HG03565 (cell line): ENCODE results near the gene HOXB3.

Source experiments
- ATAC-seq: cut with Tn5 transposase; IDR thresholded peaks from one replicate; pipeline ENCODE4 v1.9.1; 2021; ENCODE audit warnings: mild to moderate bottlenecking, moderate library complexity; ENCODE audit not compliant: unreplicated experiment

Gene HOXB3

GRCh38 chr17:48588528-48588927 lies 1.5 kb downstream of the HOXB3 start:
- ATAC-seq: no peak

DNA sequence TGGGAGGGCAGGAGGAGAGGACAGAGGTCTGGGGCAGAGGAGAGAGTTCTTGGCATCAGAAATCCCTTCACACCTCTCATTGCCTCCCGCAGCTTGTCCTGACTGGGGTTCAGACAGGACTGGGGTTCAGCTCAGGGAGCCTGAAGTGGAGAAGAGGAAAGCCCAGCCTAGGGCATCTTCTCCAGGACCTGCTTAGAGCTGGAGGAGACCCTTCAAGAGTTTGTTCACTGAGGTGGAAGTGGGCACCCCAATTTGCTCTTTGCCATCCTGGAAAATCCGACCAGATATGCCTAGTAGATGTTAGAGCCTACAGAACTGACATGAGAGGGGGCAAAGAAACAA lies 2.0 kb downstream of the HOXB3 start:
- ATAC-seq: no peak

- ATAC-seq: no peak
These were observed 2.6 kb downstream of the HOXB3 start for GRCh38 chr17:48587276-48588073.

- no peak for ATAC-seq
These were observed 3.4 kb downstream of the HOXB3 start for GRCh38 chr17:48586355-48587258.

- ATAC-seq: no peak
These were observed 5.8 kb downstream of the HOXB3 start for GRCh38 chr17:48584223-48584741.

- no peak for ATAC-seq
These were observed 6.3 kb downstream of the HOXB3 start for GRCh38 chr17:48583708-48584222.

GRCh38 chr17:48582750-48583069 lies 7.3 kb downstream of the HOXB3 start:
- no peak for ATAC-seq

DNA sequence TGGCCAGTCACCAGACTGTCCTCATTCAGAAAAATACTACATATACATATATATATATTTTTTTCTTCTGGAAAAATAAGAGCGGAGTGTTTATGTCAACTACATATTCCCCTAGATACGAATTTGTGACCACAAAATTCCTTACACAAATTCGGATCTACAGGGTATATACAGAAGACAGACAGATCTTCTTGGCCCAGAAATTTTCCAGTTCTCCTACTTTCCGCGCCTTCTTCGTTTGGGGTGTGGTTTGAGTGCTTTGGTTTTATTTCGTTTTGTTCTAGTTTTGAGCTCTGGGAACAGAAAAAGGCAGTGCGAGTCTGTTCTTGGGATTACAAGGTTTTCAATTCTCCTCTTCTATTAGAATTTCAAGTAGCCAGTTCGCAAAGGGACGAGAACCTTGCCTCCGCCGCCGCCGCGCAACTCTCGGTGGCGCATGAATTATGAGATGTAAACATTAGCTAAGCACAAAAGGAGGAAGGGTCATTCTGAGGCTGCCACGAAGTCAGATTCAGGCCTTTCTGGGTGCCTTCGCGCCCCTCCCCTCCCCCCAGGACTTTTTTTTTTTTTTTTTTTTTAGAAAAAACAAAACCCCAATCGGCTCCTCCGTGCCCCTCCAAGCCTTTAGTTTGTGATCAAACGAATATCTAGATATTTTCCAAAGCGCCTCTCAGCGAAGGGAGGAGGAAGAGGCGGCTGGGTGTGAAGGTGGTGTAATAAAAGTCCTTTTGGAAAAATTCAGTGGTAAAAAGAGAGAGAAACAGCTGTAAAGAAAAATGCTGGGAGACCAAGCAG lies 10.1 kb downstream of the HOXB3 start:
- no peak for ATAC-seq

DNA sequence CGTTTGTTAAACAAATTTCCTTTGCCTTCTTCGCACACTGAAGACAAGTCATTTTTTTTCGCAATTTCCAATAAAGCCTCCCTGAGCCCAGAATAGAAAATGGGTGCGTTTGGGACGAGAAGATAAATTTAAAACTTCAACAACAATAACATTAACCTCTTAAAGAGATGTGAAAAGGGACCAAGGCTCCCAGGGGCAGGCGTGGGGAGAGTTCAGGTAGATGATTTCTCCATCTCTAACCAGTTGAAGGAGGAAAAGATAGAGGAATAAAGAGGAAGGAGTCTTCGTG lies 10.6 kb downstream of the HOXB3 start:
- ATAC-seq: no peak

DNA sequence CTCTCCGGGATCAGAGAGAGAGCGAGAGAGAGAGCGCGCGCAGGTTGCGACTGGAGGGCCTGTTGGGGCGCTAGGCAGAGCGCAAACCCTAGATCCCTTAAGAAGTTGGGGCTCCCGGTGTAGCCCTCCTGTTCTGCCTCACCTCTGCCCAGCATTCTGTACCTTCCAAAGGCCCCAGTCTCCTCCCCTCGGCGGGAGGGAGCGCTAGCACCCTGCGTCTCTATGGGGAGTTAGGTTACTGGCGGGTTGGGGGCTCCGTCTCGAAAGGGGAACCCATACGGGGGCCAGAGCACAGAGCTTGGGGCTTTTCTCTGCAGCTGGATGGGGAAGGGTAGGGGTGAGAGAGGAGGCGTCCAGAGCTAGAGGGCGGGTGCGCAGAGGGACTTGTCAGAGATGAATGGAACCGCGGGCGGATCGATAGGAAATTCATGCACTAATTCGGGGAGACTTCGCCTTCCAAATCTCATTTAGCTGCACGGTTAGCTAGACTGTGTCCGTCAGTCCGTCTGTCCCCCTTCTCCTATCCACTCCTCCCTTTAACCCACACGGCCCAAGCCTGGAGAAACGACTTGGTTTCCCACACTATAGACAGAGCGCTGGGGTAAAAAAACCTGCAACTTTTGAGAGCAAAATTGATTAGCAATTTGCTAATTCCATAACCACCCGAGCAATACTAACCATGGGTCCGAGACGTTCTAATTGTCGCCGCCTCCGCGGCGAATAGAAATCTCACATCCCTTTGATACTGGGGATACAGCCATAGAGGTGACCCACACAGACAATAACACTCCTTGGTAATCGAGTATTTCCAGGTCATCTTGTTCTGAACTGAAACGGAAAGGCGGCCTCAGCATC lies 11.2 kb downstream of the HOXB3 start:
- ATAC-seq: no peak

- ATAC-seq: no peak
These were observed 12.0 kb downstream of the HOXB3 start, which contains the start of gene HOXB4 for GRCh38 chr17:48577946-48578615. TSS of gene HOXB4 (minus strand) at chr17:48578350. CDS start at chr17:48578319, 31 bp downstream.

DNA sequence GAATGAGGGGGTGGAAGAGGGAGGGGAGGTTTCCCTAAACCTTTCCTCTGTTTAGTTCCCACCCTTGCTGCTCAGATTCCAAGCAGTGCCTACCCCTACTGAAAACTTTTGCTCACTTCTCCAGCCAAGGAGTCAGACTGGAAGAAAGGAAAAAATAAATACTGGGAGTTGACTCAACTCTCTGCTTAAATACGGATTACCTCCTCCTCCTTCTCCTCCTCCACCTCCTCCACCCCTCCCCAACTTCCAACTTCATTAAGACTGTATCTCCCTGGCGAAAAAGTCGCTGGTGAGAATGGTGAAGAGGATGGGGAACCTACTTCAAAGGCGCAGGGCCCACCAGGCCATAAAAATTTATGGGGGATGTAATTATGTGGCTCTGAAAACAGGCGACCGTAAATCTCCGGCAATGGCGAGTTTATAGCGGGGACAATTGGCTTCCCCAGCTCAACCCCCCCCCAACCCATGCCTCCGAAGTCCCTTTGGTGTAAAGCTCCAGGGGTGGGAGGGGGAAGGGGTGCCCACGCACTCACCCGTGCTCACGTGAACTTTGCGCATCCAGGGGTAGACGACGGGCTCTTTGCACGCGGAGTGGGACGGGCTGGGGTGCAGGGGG lies 12.6 kb downstream of the HOXB3 start:
- no peak for ATAC-seq

GRCh38 chr17:48576479-48577309 lies 13.3 kb downstream of the HOXB3 start:
- ATAC-seq: no peak

- no peak for ATAC-seq
These were observed 14.2 kb downstream of the HOXB3 start for GRCh38 chr17:48575673-48576478.

- no peak for ATAC-seq
These were observed 14.9 kb downstream of the HOXB3 start for GRCh38 chr17:48575066-48575582.

DNA sequence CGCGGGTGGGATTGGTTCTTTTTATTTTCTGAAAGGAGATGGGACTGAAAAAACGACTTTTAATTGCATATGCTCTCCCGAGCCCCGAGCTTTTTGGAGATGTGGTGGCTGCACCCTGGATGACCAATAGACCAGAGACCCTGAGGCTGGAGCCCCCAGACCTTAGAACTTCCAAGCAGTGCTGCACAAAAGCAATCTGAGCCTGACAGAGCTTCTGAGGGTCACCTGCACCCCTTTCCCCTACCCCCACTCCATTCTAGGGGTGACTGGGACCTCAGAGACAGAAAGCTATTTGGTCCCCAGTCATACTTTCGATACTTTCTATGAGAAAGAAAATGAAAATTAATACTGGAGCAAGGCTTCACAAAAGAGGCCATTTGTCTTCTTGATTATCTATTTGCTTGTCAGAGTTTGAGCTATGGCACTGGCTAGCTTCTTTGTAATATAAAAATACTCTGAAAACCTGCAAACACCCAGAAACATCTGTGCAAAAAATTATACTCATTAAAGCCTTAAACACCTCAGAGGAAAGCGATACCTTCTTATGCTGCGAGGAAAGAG lies 15.5 kb downstream of the HOXB3 start:
- no peak for ATAC-seq

- ATAC-seq: no peak
These were observed 18.1 kb downstream of the HOXB3 start for GRCh38 chr17:48571826-48572417.
